ENCODE measurements around the gene SLC25A24. TPM values are rescaled to one million over a fixed set of nuclear protein-coding genes. Genes with fewer than 3 reads are reported as not detected.

SLC25A24 gene
- total and polyA plus RNA-seq, 9 of the 15 experiments (the other 6 are each of a cell fraction or from before 2014, with no cell fraction given), result 6.9 to 34.9 (median 25.4) TPM

- TF ChIP-seq ZBTB8A (IDR thresholded peaks at IDR 0.05; ENCODE audit: partially characterized antibody), result no peak
- no peak for TF ChIP-seq MCM2 (IDR thresholded peaks at IDR 0.05; ENCODE audit: low read depth)
Measured at GRCh38 chr1:108084866-108085477, 115.2 kb downstream of the SLC25A24 start (continued).

Other genes with a start within 250 kb of the SLC25A24 start
- not detected in 2 replicates for gene VAV3, start 235.2 kb downstream of the SLC25A24 start, total RNA-seq (2014; rRNA removed)
- gene VAV3, start 235.2 kb downstream of the SLC25A24 start, total RNA-seq (2014; rRNA removed; fragmentation: Illumina TruSeq; extraction: Trizol), result not detected in 2 replicates
- gene VAV3, start 235.2 kb downstream of the SLC25A24 start, total RNA-seq (2015; rRNA removed; fragmentation: Illumina TruSeq; extraction: Trizol), result not detected in 2 replicates
- not detected in 2 replicates for gene VAV3, start 235.2 kb downstream of the SLC25A24 start, total RNA-seq (2021)
- gene VAV3, start 235.2 kb downstream of the SLC25A24 start, polyA plus RNA-seq (2011; rRNA removed), result not detected in 2 replicates
- not detected in 2 replicates for gene VAV3, start 235.2 kb downstream of the SLC25A24 start, polyA plus RNA-seq (2014; fragmentation: Illumina TruSeq; extraction: Trizol)
- not detected for gene VAV3, start 235.2 kb downstream of the SLC25A24 start, polyA plus RNA-seq (2014; fragmentation: Nextera tagmentation; extraction: Ambion mirVana)
- not detected in 2 replicates for gene VAV3, start 235.2 kb downstream of the SLC25A24 start, polyA plus RNA-seq (2014; rRNA removed)
- 3.6 and 5.8 TPM in 2 replicates for gene NBPF4, start 43.7 kb upstream of the SLC25A24 start, total RNA-seq (2014; rRNA removed)
- gene NBPF4, start 43.7 kb upstream of the SLC25A24 start, total RNA-seq (2014; rRNA removed; fragmentation: Illumina TruSeq; extraction: Trizol), result 5.6 and 5.9 TPM in 2 replicates
- gene NBPF4, start 43.7 kb upstream of the SLC25A24 start, total RNA-seq (2015; rRNA removed; fragmentation: Illumina TruSeq; extraction: Trizol), result 6.0 and 6.1 TPM in 2 replicates
- gene NBPF4, start 43.7 kb upstream of the SLC25A24 start, total RNA-seq (2021), result 5.3 and 6.6 TPM in 2 replicates
- 4.6 and 7.6 TPM in 2 replicates for gene NBPF4, start 43.7 kb upstream of the SLC25A24 start, polyA plus RNA-seq (2011; rRNA removed)
- 9.8 and 10.4 TPM in 2 replicates for gene NBPF4, start 43.7 kb upstream of the SLC25A24 start, polyA plus RNA-seq (2014; fragmentation: Illumina TruSeq; extraction: Trizol)
- 1 to 10 TPM; 3.9 to 4.2 TPM for gene NBPF4, start 43.7 kb upstream of the SLC25A24 start, polyA plus RNA-seq (2014; fragmentation: Nextera tagmentation; extraction: Ambion mirVana)
- 5.9 and 7.1 TPM in 2 replicates for gene NBPF4, start 43.7 kb upstream of the SLC25A24 start, polyA plus RNA-seq (2014; rRNA removed)
- 5.0 and 6.0 TPM in 2 replicates for gene NBPF6, start 250.0 kb upstream of the SLC25A24 start, total RNA-seq (2014; rRNA removed)
- gene NBPF6, start 250.0 kb upstream of the SLC25A24 start, total RNA-seq (2014; rRNA removed; fragmentation: Illumina TruSeq; extraction: Trizol), result 7.2 and 7.5 TPM in 2 replicates
- gene NBPF6, start 250.0 kb upstream of the SLC25A24 start, total RNA-seq (2015; rRNA removed; fragmentation: Illumina TruSeq; extraction: Trizol), result 7.6 and 8.3 TPM in 2 replicates
- 6.1 and 6.5 TPM in 2 replicates for gene NBPF6, start 250.0 kb upstream of the SLC25A24 start, total RNA-seq (2021)
- 4.2 and 5.8 TPM in 2 replicates for gene NBPF6, start 250.0 kb upstream of the SLC25A24 start, polyA plus RNA-seq (2011; rRNA removed)
- gene NBPF6, start 250.0 kb upstream of the SLC25A24 start, polyA plus RNA-seq (2014; fragmentation: Illumina TruSeq; extraction: Trizol), result 8.7 and 10.0 TPM in 2 replicates
- 1 to 10 TPM; 2.7 to 3.6 TPM for gene NBPF6, start 250.0 kb upstream of the SLC25A24 start, polyA plus RNA-seq (2014; fragmentation: Nextera tagmentation; extraction: Ambion mirVana)
- gene NBPF6, start 250.0 kb upstream of the SLC25A24 start, polyA plus RNA-seq (2014; rRNA removed), result 4.0 and 4.9 TPM in 2 replicates

All from K562 (cell line).